ENCODE results near the gene CLEC17A.

Gene CLEC17A

DNA sequence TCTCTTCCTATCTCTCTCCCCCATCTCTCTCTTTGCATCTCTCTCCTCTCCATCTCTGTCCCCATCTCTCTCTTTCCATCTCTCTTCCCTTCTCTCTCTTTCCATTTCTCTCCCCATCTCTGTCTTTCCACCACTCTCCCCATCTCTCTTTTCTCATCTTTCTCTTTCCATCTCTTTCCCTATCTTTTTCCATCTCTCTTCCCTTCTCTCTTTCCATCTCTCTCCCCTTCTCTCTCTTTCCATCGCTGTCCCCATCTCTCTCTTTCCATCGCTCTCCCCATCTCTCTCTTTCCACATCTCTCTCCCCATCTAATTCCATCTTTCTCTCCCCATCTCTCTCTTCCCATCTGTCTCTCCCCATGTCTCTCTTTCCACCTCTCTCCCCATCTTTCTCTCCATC, 67.3 kb downstream of the CLEC17A start:
- Histone ChIP-seq H2AFZ (ENCODE audit: low read depth, low read length) (no peak overlapping the region), H3K9me3 (ENCODE audit: control insufficient read depth, low read length) (no peaks in the 10 kb centered on the region), H3K4me3 (ENCODE audit: insufficient read depth in 1 of 2, low read depth in 1 of 2, low read length in 2 of 2) (no peak overlapping the region), H3K27ac (ENCODE audit: low read length, poor library complexity, severe bottlenecking) (no peak overlapping the region), H2BK12ac (ENCODE audit: low read length in 2 of 2) (no peak overlapping the region), H3K36me3 (ENCODE audit: control insufficient read depth in 1 of 2, insufficient read depth in 2 of 2, low read depth in 1 of 2, low read length in 2 of 2) (no peaks in the 10 kb centered on the region), H3K18ac (ENCODE audit: low read depth in 1 of 2, low read length in 2 of 2) (no peak overlapping the region), H2BK120ac (ENCODE audit: low read depth, low read length) (no peak overlapping the region), H3K27me3 (ENCODE audit: control insufficient read depth in 1 of 2, insufficient read depth in 1 of 2, low read length in 2 of 2) (no peaks in the 10 kb centered on the region), H3K4me2 (ENCODE audit: low read length, poor library complexity, severe bottlenecking) (no peak overlapping the region), H3K14ac (ENCODE audit: low read length in 2 of 2) (no peak overlapping the region), H4K8ac (ENCODE audit: low read length) (no peak overlapping the region), H2BK5ac (ENCODE audit: low read depth, low read length, poor library complexity, severe bottlenecking) (no peak overlapping the region), H2AK5ac (ENCODE audit: low read length, severe bottlenecking) (no peak overlapping the region), H4K91ac (ENCODE audit: low read length) (no peak overlapping the region), H3K23ac (ENCODE audit: low read length in 2 of 2) (no peak overlapping the region), H3K4ac (ENCODE audit: low read depth in 1 of 2, low read length in 2 of 2) (no peak overlapping the region), H3K4me1 (ENCODE audit: control insufficient read depth, insufficient read depth, low read depth, low read length) (no peaks in the 10 kb centered on the region), H2BK15ac (ENCODE audit: low read depth, poor library complexity, severe bottlenecking) (no peak overlapping the region), H3K9ac (ENCODE audit: low read length) (no peak overlapping the region), H3K79me1 (replicated peaks; ENCODE audit: low read length, poor library complexity, severe bottlenecking) (no peaks in the 10 kb centered on the region)
- WGBS: 86% methylated on average over 2 of the region's 2 CpGs
- DNase-seq: no peak

DNA sequence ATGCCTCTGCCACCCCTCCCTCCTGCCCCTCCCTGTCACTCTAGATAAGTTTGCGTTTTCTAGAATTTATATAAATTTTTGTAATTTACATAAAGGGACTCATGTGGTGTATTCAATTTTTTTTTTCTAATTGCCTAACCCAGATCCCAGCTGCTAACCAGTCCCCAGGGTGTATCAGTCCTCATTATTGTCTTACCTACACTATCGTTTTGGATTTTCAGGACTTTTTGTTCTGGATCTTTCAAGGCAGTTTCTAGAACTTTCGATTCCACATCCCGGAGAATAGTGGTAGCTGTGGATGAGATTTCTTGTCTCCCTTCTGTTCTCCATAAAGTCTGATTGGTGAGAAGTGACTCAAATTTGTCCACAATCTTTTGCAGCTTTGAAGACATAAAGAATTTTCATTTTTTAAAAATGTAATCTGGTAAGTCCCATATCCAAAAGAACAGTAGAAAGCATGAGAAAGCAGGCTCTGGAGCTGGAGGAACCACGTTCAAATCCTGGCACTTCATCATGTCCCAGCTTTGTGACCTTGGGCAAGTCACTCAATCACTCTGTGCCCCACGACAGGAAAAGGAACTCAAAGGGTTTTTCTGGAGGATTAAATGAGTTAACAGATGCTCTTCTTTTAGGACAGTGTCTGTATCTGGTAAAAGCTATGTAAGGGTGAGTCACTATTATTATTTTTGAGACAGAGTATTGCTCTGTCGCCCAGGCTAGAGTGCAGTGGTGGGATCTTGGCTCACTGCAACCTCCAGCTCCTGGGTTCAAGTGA, 72.1 kb downstream of the CLEC17A start:
- Histone ChIP-seq H3K27me3 (ENCODE audit: control insufficient read depth in 1 of 2, insufficient read depth in 1 of 2, low read length in 2 of 2) (no peaks in the 10 kb centered on the region), H4K91ac (ENCODE audit: low read length) (no peak overlapping the region), H3K4me1 (ENCODE audit: control insufficient read depth, insufficient read depth, low read depth, low read length) (no peaks in the 10 kb centered on the region), H3K4me3 (ENCODE audit: insufficient read depth in 1 of 2, low read depth in 1 of 2, low read length in 2 of 2) (no peak overlapping the region), H3K23ac (ENCODE audit: low read length in 2 of 2) (no peak overlapping the region), H2BK15ac (ENCODE audit: low read depth, poor library complexity, severe bottlenecking) (no peak overlapping the region), H3K4ac (ENCODE audit: low read depth in 1 of 2, low read length in 2 of 2) (no peak overlapping the region), H2AFZ (ENCODE audit: low read depth, low read length) (no peak overlapping the region), H2AK5ac (ENCODE audit: low read length, severe bottlenecking) (no peak overlapping the region), H3K18ac (ENCODE audit: low read depth in 1 of 2, low read length in 2 of 2) (no peak overlapping the region), H3K9me3 (ENCODE audit: control insufficient read depth, low read length) (no peaks in the 10 kb centered on the region), H2BK12ac (ENCODE audit: low read length in 2 of 2) (no peak overlapping the region), H3K36me3 (ENCODE audit: control insufficient read depth in 1 of 2, insufficient read depth in 2 of 2, low read depth in 1 of 2, low read length in 2 of 2) (no peaks in the 10 kb centered on the region), H3K14ac (ENCODE audit: low read length in 2 of 2) (no peak overlapping the region), H3K27ac (ENCODE audit: low read length, poor library complexity, severe bottlenecking) (no peak overlapping the region), H4K8ac (ENCODE audit: low read length) (no peak overlapping the region), H2BK5ac (ENCODE audit: low read depth, low read length, poor library complexity, severe bottlenecking) (no peak overlapping the region), H3K4me2 (ENCODE audit: low read length, poor library complexity, severe bottlenecking) (no peak overlapping the region), H3K9ac (ENCODE audit: low read length) (no peak overlapping the region), H3K79me1 (replicated peaks; ENCODE audit: low read length, poor library complexity, severe bottlenecking) (no peaks in the 10 kb centered on the region), H2BK120ac (ENCODE audit: low read depth, low read length) (no peak overlapping the region)
- WGBS: 55% methylated on average over 6 of the region's 7 CpGs
- DNase-seq: no peak

- Histone ChIP-seq H2BK15ac (ENCODE audit: low read depth, poor library complexity, severe bottlenecking) (no peak overlapping the region), H2BK5ac (ENCODE audit: low read depth, low read length, poor library complexity, severe bottlenecking) (no peak overlapping the region), H3K27me3 (ENCODE audit: control insufficient read depth in 1 of 2, insufficient read depth in 1 of 2, low read length in 2 of 2) (no peaks in the 10 kb centered on the region), H3K9me3 (ENCODE audit: control insufficient read depth, low read length) (no peaks in the 10 kb centered on the region), H2AFZ (ENCODE audit: low read depth, low read length) (no peak overlapping the region), H2AK5ac (ENCODE audit: low read length, severe bottlenecking) (no peak overlapping the region), H3K4ac (ENCODE audit: low read depth in 1 of 2, low read length in 2 of 2) (no peak overlapping the region), H3K4me1 (ENCODE audit: control insufficient read depth, insufficient read depth, low read depth, low read length) (no peaks in the 10 kb centered on the region), H3K4me2 (ENCODE audit: low read length, poor library complexity, severe bottlenecking) (no peak overlapping the region), H3K18ac (ENCODE audit: low read depth in 1 of 2, low read length in 2 of 2) (no peak overlapping the region), H3K23ac (ENCODE audit: low read length in 2 of 2) (no peak overlapping the region), H3K9ac (ENCODE audit: low read length) (no peak overlapping the region), H3K36me3 (ENCODE audit: control insufficient read depth in 1 of 2, insufficient read depth in 2 of 2, low read depth in 1 of 2, low read length in 2 of 2) (no peaks in the 10 kb centered on the region), H4K91ac (ENCODE audit: low read length) (no peak overlapping the region), H3K14ac (ENCODE audit: low read length in 2 of 2) (no peak overlapping the region), H3K79me1 (replicated peaks; ENCODE audit: low read length, poor library complexity, severe bottlenecking) (no peaks in the 10 kb centered on the region), H3K27ac (ENCODE audit: low read length, poor library complexity, severe bottlenecking) (no peak overlapping the region), H3K4me3 (ENCODE audit: insufficient read depth in 1 of 2, low read depth in 1 of 2, low read length in 2 of 2) (no peak overlapping the region), H2BK120ac (ENCODE audit: low read depth, low read length) (no peak overlapping the region), H2BK12ac (ENCODE audit: low read length in 2 of 2) (no peak overlapping the region), H4K8ac (ENCODE audit: low read length) (no peak overlapping the region)
- DNase-seq: no peak
- WGBS: 75% methylated on average over 11 of the region's 11 CpGs
Measured at GRCh38 chr19:14655726-14656125, 72.8 kb downstream of the CLEC17A start.

DNA sequence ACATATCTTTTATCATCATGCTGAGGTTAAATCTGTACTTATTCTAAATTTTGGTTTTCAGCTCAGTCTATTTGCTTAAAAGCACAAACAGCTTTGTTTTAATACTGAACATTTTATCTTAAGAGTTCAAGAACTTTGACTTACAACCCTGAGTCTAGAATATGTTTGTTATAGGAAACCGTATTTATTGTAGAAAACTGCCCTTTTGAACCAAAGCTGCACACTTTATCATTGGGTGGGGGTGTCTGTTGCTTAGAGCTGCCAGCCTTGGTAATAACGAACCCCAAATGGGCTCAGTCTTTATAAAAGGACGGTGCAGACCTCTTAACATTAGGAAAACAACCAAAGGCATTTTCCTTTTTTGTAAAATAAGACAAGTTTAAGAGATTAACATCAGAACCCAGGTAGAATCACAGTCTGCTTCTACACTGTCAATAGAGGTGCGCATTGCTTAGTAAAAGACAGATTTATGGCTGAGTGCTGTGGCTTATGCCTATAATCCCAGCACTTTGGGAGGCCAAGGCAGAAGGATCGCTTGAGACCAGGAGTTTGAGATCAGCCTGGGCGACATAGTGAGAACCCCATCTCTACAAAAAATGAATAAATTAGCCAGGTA, 77.1 kb downstream of the CLEC17A start:
- Histone ChIP-seq H3K4me1 (ENCODE audit: control insufficient read depth, insufficient read depth, low read depth, low read length) (no peaks in the 10 kb centered on the region), H3K27me3 (ENCODE audit: control insufficient read depth in 1 of 2, insufficient read depth in 1 of 2, low read length in 2 of 2) (no peaks in the 10 kb centered on the region), H2BK12ac (ENCODE audit: low read length in 2 of 2) (no peak overlapping the region), H2BK120ac (ENCODE audit: low read depth, low read length) (no peak overlapping the region), H2AK5ac (ENCODE audit: low read length, severe bottlenecking) (no peak overlapping the region), H3K27ac (ENCODE audit: low read length, poor library complexity, severe bottlenecking) (no peak overlapping the region), H2BK5ac (ENCODE audit: low read depth, low read length, poor library complexity, severe bottlenecking) (no peak overlapping the region), H3K36me3 (ENCODE audit: control insufficient read depth in 1 of 2, insufficient read depth in 2 of 2, low read depth in 1 of 2, low read length in 2 of 2) (no peaks in the 10 kb centered on the region), H3K18ac (ENCODE audit: low read depth in 1 of 2, low read length in 2 of 2) (no peak overlapping the region), H3K14ac (ENCODE audit: low read length in 2 of 2) (no peak overlapping the region), H2BK15ac (ENCODE audit: low read depth, poor library complexity, severe bottlenecking) (no peak overlapping the region), H3K9me3 (ENCODE audit: control insufficient read depth, low read length) (no peaks in the 10 kb centered on the region), H4K8ac (ENCODE audit: low read length) (no peak overlapping the region), H4K91ac (ENCODE audit: low read length) (no peak overlapping the region), H3K9ac (ENCODE audit: low read length) (no peak overlapping the region), H3K4me3 (ENCODE audit: insufficient read depth in 1 of 2, low read depth in 1 of 2, low read length in 2 of 2) (no peak overlapping the region), H3K23ac (ENCODE audit: low read length in 2 of 2) (no peak overlapping the region), H2AFZ (ENCODE audit: low read depth, low read length) (no peak overlapping the region), H3K79me1 (replicated peaks; ENCODE audit: low read length, poor library complexity, severe bottlenecking) (no peaks in the 10 kb centered on the region), H3K4ac (ENCODE audit: low read depth in 1 of 2, low read length in 2 of 2) (no peak overlapping the region), H3K4me2 (ENCODE audit: low read length, poor library complexity, severe bottlenecking) (no peak overlapping the region)
- DNase-seq: no peak
- WGBS: 75% methylated on average over 4 of the region's 6 CpGs

Data from mesenchymal stem cell (in vitro differentiated cells and primary cell).